NCI-H82 treated with DMSO at 0.1 percent for 48 hours (cell line): ENCODE measurements around the gene TBL3.
A peak's percentile ranks its signal among the peaks of the same experiment; 100 is the strongest.
"Not testable (repeated sequence)": the region's sequence is repeated elsewhere in the genome, so short reads cannot be mapped to it uniquely, and the experiment has no call there.

Experiments used
- DNase-seq: peaks from one replicate; lab custom pipeline; 2025; ENCODE audit not compliant: unreplicated experiment; lab: John Stamatoyannopoulos, UW

Gene TBL3

DNA sequence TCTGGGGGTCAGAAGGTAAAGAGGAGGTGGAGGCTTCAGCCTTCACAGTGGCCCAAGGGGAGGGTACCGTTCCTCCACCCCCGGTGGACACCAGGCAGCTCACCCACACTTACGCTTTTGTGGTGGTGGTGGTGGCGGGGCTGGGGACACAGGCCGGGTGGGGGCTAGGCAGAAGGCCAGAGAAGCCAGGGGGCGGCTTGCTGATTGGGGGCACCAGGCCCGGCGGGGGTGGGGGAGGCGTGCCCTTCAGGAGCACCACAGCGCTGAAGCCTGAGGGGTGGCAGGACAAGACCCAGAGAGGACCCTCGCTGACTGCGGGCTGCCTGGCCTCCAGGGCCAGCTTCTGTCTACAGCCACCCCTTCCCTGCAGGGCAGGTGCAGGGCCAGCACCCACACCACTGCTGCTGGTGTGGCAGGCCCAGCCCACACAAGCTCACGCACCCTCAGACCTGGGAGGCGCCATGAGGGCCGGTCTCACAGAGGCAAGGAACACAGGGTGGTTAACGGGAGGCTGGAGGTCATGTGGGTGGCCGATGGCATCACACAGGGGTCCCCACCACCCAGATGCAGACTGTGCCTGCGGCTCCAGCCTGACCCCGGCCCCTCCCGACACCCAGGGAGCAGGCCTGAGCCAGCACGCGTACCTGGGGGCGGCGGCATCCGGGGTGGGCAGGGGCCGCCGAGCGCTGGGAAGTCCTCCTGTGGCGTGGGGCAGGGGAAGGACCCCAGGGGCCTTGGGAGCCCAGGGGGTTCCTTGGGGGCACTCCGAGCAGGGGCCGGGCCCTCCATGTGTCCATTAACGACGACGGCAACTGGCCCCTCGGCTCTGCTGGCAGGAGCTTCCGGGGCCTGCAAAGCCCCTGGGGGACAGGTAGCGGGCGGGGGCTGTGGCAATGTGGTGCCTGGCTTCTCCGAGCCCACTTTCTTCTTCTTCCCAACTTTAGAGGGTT, 27.3 kb downstream of the TBL3 start:
- DNase-seq = no peak

DNA sequence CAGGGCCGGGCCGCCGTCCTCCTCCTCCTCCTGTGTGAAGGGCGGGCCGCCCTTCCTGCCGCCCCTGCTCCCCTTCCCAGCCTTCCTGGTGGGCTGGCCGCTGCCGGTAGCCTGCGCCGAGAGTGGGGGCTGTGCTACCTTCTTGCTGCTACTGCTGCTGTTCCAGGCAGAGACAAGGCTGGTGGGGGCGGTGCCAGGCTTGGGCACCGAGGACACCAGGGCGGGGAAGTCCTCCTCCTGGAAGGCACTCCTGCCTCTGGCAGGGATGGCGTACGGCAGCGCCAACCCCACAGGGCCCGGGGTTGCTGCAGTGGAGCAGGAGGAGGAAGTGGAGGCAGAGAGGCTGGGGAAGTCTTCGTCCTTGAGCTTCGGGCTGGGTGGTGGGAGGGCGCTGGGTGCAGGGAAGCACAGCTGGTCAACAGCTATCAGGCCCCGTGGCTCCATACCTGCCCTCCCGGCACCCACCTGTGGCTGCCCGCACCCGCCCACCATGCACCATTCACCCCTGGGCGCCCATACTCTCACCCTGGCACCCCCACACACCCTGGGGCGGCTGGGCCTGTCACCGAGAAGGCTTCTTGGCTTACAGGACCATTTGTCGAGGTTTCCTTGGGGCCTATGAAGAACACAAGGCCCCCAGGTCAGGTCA, 28.1 kb downstream of the TBL3 start:
- DNase-seq = no peak

DNA sequence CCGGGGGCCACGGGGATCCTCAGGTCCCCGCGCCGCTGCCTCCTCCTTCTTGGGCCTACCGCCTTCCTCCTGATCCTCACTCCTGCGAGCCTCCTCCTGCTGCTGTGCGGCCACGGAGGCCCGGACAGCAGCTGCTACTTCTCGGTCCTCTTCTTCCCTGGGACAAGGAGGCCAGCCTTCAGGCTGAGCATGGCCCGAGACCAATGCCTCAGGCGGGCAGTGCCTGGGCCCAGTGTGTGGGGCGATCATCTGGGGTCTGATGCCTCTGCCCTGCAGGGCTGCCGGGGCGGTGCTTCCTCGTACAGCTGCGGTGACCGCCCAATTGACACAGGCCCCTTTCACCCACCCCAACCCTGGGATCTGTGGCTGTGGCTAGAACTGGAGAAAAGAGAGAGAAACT, 29.2 kb downstream of the TBL3 start:
- DNase-seq = no peak

DNA sequence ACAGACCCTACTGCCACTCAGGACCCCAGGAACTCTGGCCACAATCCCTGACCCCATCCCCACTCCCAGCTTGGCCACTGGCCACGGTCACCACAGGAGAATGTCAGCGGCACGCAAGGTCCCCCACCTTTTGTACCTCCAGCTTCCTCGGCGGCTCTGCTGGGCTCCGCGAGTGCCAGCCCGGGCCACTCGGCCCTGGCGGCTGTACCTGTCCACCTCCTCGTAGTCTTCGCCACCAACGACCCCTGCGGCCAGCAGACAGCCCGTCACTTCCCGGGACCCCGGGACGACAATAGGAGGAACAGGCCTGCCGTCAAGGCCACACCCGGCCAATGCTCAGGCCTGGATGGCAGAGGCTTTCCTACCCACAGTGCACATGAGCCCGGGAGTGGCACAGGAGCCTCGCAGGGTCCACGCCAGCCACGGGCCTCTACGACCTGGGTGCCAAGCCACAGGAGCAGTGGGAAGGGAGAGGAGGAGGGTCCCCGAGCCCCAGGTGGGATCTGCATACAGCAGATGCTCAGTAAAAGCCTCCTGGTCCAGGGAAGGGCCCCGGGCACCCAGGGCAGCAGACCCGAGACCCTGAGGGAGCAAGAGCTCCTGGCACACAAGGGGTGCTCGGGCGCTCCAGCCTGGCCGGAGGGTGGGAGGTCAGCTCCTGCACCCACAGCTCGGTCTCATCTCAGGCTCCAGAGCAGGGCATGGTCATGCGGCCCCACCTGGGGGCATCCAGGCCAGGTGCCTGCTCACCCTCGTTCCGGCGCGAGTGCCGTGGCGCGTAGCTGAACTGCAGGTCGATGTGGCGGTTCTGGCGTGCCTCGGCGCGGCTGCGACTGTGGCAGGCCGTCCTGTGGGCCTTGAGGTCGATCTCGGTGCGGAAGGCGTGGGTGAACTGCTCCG, 29.9 kb downstream of the TBL3 start:
- no peak for DNase-seq

DNA sequence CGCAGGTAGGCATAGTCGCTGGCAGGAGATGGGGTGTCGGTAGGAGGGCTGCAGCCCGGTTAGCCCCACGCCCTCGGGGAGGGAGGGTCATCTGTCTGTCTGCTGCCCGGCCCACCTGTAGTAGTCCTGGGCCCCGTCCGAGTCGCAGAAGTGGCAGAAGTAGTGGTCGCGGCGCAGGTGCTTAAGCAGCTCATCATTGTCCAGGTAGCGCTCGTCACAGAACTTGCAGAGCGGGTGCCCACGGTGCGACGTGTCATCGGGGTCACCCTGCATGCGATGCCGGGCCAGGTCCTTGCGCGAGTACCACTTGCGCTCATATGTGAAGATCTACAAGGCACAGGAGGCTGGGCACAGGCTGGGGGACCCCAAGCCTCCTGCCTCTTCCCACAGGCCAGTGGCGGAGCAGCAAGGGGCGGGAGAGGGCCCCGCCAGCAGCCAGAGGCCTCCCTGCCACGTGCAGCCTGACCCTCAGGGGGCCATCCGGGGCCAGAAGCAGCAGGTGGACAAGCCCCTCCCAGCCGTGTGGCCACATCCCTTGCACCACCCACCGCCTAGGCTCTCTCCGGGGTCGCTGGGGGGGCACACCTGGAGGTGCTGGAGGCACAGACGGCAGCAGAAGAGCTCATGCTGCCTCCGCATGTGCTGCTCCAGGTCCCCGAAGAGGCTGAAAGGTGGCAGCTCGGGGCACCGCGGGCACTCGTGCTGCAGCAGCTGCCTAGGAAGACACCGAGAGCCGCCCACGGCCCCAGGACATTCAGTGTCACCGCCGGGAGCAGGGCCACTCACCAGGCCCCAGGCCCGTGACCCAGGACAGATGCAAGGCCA, 30.8 kb downstream of the TBL3 start:
- no peak for DNase-seq

DNA sequence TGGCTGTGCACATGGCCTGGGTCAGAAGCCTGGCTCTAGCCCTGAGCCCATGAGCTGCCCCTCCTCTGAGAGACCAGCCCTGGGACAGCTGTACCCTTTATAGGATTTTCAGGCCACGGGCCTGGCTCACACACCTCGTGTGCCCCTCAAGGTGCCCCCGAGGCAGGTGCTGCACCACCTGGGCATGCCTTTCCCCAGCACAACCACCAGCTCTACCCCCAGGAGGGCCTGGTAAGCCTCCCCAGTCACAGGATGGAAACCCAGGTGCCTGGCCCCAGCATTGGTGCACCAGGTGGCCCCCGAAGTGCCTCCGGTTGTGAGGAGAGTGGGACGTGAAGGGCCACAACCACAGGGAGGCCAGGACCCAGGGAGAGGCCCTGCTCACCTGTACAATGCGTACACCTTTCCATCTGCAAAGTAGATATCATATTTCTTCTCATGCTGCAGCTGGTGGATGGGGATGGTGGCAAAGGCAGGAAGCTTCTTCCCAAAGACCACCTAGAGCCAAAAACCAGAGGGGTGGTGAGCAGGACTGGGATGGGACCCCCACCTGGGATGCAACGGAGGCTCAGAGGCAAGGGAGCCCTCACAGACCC, 31.5 kb downstream of the TBL3 start:
- no peak for DNase-seq

DNA sequence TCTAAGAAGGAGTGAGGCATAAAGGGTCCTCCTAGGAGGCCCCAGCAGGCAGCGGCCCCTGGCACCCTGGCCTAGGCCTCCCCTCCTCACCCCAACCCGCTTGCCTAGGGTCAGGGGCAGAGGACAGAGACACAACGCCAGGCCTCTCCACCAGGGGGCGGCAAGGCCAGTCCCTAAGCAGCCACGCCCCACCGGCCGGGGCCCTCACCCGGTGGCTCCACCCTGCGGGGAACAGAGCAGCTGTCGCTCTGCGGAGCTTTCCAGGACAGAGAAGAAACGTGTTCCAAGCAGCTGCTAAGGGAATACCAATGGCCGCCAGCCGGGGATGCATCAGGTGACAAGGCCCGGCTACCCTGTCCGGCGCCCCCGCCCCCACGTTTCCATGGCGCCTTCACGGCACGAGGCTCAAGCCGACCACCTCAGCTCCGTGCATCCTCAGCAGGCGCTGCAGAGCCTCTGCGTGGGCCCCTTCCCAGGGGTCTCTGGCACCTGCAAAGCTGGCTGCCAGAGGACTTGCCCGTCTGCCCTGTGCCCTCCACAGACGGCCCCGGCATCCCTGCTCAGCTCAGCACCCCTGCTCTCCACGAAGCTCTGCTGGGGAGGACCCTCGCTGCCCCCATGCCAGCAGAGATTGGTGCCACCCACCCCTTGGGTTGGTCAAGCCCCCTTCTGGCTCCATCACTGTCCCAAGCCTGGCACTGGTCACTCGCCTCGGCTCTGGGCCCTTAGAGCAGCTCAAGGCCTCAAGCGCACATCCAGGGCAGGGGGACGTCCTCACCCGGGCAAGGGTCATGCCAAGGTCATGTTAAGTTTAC, 32.2 kb downstream of the TBL3 start:
- DNase-seq = peak; percentile 90

DNA sequence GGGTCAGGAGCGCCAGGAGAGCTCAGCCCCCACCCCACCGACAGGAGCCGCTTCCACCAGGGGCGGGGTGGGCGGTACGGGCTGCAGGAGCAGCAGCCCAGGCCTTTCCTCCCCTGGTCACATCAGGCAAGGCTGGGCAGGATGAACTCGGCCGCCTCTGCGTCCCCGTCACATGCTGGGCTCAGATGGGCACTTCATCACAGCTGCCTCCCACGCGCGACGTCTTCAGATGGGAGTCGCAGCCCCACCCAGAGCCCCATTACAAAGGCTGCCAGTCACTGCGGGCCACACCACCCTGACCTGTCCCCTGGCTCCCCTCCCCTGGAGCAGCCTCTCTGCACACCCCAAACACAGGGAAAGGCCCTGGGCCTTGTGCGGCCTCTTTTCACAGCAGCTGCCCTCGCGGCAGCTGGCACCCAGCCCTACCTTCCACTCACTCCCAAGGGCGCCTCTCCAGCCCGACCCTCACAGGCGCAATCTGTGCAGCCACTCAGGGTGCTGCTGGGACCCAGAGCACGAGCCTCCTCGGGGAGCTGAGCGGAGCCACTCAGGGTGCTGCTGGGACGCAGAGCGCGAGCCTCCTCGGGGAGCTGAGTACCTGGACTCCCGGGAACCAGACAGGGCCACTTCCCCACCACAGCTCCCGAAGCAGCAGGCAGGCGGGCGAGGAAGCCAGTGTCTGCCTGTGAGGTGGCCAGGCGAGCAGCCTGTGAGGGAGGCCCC, 33.1 kb downstream of the TBL3 start:
- no peak for DNase-seq

DNA sequence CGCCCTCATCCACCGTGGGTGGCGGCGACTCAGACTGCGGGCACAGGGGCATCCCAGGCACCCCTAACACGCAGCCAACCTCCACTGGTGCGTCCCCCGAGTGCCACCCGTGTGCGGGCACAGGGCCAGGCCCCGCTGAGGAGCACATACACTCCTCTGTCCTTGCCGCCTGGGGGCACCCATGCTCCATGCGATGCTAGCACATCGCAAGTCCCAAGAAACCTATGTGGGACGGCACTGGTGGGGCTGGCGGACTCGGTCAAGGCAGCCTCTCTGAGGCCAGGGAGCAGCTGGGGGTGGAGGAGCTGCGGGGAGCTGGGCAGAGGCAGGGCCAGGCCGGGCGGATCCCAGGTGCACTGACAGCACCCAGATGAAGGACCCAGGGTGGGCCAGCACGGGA, 33.8 kb downstream of the TBL3 start:
- no peak for DNase-seq

DNA sequence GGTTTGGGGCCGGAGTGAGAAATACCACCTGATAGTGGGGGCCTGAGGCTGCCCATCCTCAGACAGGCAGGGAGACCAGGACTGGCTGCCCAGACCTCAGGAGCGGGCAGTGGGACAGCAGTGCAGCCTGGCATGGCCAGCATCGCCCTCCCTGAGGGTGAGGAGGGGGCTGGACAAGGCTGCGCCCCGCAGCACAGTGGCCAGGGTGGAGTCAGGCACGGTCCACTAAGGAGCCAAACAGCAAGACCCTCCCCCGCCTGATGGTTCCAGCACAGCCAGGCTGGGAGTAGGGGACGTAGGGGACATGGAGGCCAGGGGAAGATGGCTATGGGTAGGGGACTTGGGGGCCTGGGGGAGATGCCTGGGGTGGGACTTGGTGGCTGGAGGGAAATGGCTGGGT, 34.5 kb downstream of the TBL3 start:
- DNase-seq = no peak

DNA sequence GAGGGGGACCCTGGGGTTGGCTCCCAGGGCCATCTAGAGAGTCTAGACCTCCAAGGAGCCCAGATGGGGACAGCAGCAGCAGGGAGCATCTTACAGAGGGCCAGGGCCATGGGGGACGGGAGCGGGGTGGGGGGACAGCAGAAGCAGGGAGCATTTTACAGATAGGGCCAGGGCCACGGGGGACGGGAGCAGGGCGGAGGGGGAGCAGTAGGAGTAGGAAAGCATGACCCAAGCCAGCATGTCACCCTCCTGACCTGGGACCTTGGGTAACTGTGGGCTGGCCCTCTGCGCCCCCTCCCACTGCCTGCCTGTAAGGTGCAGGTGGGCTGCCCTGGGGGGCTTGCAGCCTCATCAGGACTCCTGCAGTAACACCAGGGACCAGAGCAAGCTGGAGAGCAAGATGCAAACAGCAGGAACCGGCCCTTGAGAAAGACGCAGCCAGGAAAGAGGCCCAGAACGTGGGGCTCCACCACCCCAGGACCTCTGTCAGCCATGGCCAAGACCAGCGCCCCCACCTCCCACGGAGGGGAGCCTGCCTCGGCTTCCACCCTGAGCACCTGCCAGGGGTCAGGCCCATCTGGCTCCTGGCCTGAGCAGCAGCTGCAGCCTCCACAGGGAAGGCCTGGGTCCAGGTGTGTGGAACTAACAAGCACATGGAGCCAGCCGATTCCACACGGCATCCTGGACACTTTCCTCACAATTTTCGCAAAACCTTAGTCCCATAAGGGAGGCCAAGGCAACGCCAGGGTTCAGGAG, 35.4 kb downstream of the TBL3 start:
- no peak for DNase-seq

DNA sequence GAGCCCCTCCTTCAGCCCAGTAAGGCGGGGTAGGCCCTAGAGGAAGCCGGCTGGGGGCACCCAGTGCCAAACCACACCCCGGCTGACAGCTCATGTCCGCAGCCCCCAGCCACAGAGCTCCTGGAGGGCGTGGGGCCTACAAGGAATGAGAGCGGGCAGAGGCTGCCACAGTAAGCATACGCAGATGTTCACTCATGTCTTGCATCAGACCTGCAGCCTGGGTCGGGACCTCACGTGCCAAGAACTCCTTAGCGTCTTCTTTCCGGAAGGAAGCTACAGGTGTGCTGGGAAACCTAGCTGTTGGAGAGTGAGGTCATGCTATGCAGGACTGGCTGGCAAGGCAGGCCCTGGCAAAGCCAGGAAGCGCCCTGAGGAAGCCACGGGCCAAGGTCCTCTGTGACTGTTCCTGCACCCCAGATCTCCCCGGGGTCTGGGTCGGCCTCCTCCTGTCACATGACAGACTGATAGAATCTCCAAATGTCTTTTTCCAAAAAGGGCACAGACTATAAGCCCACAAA, 36.2 kb downstream of the TBL3 start:
- no peak for DNase-seq

DNA sequence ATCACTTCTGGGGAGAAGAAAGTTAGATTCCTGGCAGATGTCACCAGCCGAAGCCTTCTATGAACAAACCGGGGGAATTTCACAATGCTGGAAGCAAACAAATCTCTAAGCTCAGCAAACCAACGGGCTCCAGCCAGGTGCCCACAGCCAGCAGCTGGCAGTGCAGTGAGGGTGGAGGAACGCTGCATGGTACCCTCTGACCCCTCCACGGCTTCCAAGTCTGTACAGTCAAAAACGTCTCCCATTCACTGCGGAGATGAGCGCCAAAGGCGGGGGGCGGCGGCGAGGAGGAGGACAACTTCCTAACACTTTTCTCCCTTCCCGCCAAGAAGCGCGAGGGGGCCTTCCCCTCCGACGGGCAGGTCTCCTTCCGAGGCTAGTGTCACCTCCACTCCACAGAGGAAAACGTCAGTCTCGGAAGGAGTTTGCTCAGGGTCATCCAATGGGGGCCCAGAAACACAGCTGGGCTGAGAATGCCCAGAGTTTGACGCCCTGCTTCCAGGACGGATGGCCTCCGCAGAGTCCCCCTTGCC, 36.8 kb downstream of the TBL3 start:
- DNase-seq = no peak

DNA sequence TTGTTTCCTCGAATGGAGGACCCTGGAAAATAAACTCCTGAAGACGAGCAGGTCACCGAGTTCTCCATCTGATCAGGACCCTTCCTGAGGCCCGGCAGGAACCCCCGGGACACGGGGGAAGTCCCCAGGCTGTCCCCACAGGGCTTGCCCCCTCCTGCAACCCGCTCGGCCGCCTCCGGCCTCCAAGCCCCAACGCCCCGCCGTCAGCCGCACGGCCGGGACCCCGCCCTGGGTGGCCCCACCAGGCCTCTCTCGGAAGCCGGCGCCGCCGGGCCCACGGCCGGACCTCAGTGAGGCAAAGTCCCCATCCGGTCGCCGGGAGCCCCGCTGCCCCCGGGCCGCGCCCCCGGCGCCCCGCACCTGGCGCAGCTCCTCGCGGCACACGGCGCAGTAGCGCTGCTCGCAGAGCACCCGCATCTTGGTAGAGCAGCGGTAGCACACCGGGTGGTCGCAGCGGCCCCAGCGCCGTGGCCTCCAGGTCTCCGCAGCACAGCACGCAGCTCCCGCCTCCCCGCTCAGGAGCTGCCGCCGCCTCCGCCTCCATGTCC, 37.4 kb downstream of the TBL3 start:
- no peak for DNase-seq

DNA sequence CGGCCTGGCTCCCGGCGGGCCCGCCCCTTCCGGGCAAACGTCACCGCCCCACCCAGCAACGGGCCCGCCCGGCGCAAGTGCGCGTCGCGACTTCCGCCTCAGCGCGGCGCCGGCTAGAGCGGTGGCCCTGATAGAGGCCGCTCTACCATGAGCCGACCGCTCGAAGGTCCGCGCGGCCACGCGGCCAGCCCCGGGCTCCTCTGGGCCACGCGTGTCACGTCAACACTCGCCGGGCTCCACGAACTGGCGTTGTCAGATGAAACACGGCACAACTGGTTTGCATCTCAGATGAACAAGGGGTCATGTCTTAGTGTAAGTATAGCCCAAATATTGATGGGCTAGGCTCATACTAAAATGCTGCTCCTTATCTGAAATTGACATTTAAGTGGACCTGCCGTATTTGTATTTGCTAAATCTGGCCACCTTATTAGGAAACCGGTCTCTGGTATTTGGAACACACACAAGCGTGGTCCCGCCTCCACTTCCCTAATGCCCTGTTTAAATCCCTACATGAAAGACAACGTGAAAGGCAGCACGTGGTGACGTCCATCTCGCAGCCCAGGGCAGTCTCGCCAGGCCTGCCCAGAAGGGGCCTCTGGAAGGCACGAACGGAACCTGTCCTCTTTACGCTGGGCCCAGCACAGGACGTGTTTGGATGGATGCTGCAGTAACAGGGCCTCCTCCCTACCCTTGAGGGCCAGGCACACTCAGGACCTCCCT, 38.1 kb downstream of the TBL3 start, which contains the start of gene ZNF598:
TSS of gene ZNF598 (minus strand) at position 31 of the 720 bp plus-strand sequence.
- DNase-seq = peak; percentile 64

DNA sequence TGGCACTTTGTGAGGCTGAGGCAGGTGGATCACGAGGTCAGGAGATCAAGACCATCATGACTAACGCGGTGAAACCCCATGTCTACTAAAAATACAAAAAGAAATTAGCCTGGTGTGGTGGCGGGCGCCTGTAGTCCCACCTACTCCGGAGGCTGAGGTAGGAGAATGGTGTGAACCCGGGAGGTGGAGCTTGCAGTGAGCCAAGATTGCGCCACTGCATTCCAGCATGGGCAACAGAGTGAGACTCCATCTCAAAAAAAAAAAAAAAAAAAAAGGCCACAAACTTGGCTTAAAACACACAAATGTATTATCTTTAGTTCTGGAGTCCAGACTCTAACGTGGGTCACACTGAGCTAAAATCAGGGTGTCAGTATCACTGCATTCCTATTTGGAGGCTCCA, 39.9 kb downstream of the TBL3 start:
- DNase-seq = not testable (repeated sequence)
